WTC11 (cell line): ENCODE measurements around the gene DDIT4L. TPM values are rescaled to one million over a fixed set of nuclear protein-coding genes. Genes with fewer than 3 reads are reported as not detected.

Source experiments
- ATAC-seq: fragments of 200-7000 bp; cut with Tn5 transposase; 2 replicates; pipeline ENCODE4 v1.10.0; 2021; ENCODE audit warnings: mild to moderate bottlenecking, moderate library complexity
- CTCF ChIA-PET: fragments of 300-600 bp; sonication (Branson Sonifier 250); formaldehyde crosslinking; loops from one replicate; lab custom pipeline; 2021; ENCODE audit warnings: antibody characterized with exemption; lab: Charles Lee
- POLR2A ChIA-PET: fragments of 350-600 bp; sonication (Branson Sonifier 250); formaldehyde crosslinking; loops from one replicate; lab custom pipeline; 2021; ENCODE audit warnings: antibody characterized with exemption; lab: Charles Lee
- DNase-seq: peaks from one replicate; pipeline ENCODE4 v3.0.0; 2021; ENCODE audit warnings: low spot score
- H3K27ac Mint-ChIP-seq: 2 replicates; pipeline ENCODE4 v1.8.0; 2021; ENCODE audit warnings: mixed read lengths
- H3K27me3 Mint-ChIP-seq: 2 replicates; pipeline ENCODE4 v1.8.0; 2021; ENCODE audit warnings: low read depth, mild to moderate bottlenecking, moderate library complexity, mixed read lengths
- H3K36me3 Mint-ChIP-seq: 2 replicates; pipeline ENCODE4 v1.8.0; 2021; ENCODE audit warnings: mixed read lengths
- H3K4me1 Mint-ChIP-seq: 2 replicates; pipeline ENCODE4 v1.8.0; 2022; ENCODE audit warnings: mixed read lengths
- H3K4me3 Mint-ChIP-seq: 2 replicates; pipeline ENCODE4 v1.8.0; 2021; ENCODE audit warnings: mild to moderate bottlenecking, moderate library complexity, mixed read lengths
- H3K9me3 Mint-ChIP-seq: 2 replicates; pipeline ENCODE4 v1.8.0; 2021; ENCODE audit warnings: mixed read lengths
- AFF4 ChIP-seq: sonication (generic); formaldehyde crosslinking; IDR thresholded peaks from 2 replicates; pipeline ENCODE4 v1.8.1; 2023; ENCODE audit warnings: mild to moderate bottlenecking, missing genetic modification reagents, borderline replicate concordance
- ATF2 ChIP-seq: sonication (generic); formaldehyde crosslinking; IDR thresholded peaks from 2 replicates; pipeline ENCODE4 v1.8.1; 2022; ENCODE audit warnings: low read depth, missing genetic modification reagents, borderline replicate concordance
- CBFB ChIP-seq: sonication (generic); formaldehyde crosslinking; IDR thresholded peaks from 2 replicates; pipeline ENCODE4 v1.8.1; 2022; ENCODE audit warnings: mild to moderate bottlenecking, low read depth, missing genetic modification reagents
- E2F1 ChIP-seq: sonication (generic); formaldehyde crosslinking; IDR thresholded peaks from 2 replicates; pipeline ENCODE4 v1.8.0; 2022; ENCODE audit warnings: mild to moderate bottlenecking, missing genetic modification reagents
- ESRRA ChIP-seq: sonication (generic); formaldehyde crosslinking; IDR thresholded peaks from 2 replicates; pipeline ENCODE4 v1.8.1; 2022; ENCODE audit warnings: mild to moderate bottlenecking, missing genetic modification reagents, borderline replicate concordance
- GABPB1 ChIP-seq: sonication (generic); formaldehyde crosslinking; IDR thresholded peaks from 2 replicates; pipeline ENCODE4 v1.8.1; 2023; ENCODE audit warnings: mild to moderate bottlenecking, missing genetic modification reagents
- IRF1 ChIP-seq: sonication (generic); formaldehyde crosslinking; IDR thresholded peaks from 2 replicates; pipeline ENCODE4 v1.8.0; 2023; ENCODE audit warnings: missing genetic modification reagents
- JAZF1 ChIP-seq: fragments of 250-450 bp; sonication (Bioruptor Pico); IDR thresholded peaks from 2 replicates; pipeline ENCODE4 v1.9.0; 2021; ENCODE audit warnings: moderate library complexity, mild to moderate bottlenecking, inconsistent platforms
- MYBL2 ChIP-seq: sonication (generic); formaldehyde crosslinking; IDR thresholded peaks from 2 replicates; pipeline ENCODE4 v1.8.1; 2023; ENCODE audit warnings: mild to moderate bottlenecking, moderate library complexity, missing genetic modification reagents
- NFE2L1 ChIP-seq: sonication (generic); formaldehyde crosslinking; IDR thresholded peaks from 2 replicates; pipeline ENCODE4 v1.8.1; 2023; ENCODE audit warnings: missing genetic modification reagents
- PRDM15 ChIP-seq: sonication (generic); formaldehyde crosslinking; IDR thresholded peaks from 2 replicates; pipeline ENCODE4 v1.8.0; 2022; ENCODE audit warnings: missing genetic modification reagents
- RELA ChIP-seq: sonication (generic); formaldehyde crosslinking; IDR thresholded peaks from 2 replicates; pipeline ENCODE4 v1.8.1; 2022; ENCODE audit warnings: missing genetic modification reagents, mild to moderate bottlenecking, borderline replicate concordance
- ZNF281 ChIP-seq: sonication (generic); formaldehyde crosslinking; IDR thresholded peaks from 2 replicates; pipeline ENCODE4 v1.8.0; 2023; ENCODE audit warnings: mild to moderate bottlenecking, missing genetic modification reagents
- ZNF317 ChIP-seq: sonication (generic); formaldehyde crosslinking; IDR thresholded peaks from 2 replicates; pipeline ENCODE4 v1.8.1; 2023; ENCODE audit warnings: low read depth, mild to moderate bottlenecking, moderate library complexity, missing genetic modification reagents, borderline replicate concordance
- ZNF423 ChIP-seq: fragments of 250-450 bp; sonication (Bioruptor Pico); IDR thresholded peaks from 2 replicates; pipeline ENCODE4 v2.1.2; 2022; ENCODE audit warnings: mild to moderate bottlenecking, moderate library complexity
- ZNF512 ChIP-seq: sonication (generic); formaldehyde crosslinking; IDR thresholded peaks from 2 replicates; pipeline ENCODE4 v1.8.1; 2022; ENCODE audit warnings: missing genetic modification reagents, borderline replicate concordance
- ZSCAN18 ChIP-seq: fragments of 250-450 bp; sonication (Bioruptor Pico); IDR thresholded peaks from 2 replicates; pipeline ENCODE4 v2.1.2; 2022; ENCODE audit warnings: mild to moderate bottlenecking, moderate library complexity
- total RNA-seq: library from RNA; stranded (reverse); gene quantifications from 3 replicates; pipeline ENCODE4 v1.2.3, GENCODE V29; 2021

Gene DDIT4L
- total RNA-seq, 1 experiment from 2014 or later: 3.8 TPM

GRCh38 chr4:100177855-100178254 lies 12.4 kb downstream of the DDIT4L start:
- Mint-ChIP-seq H3K27ac (no peak overlapping the region), H3K4me1 (no peaks in the 10 kb centered on the region), H3K9me3 (peaks cover 10% of the 10 kb centered on the region), H3K36me3 (no peaks in the 10 kb centered on the region), H3K27me3 (no peaks in the 10 kb centered on the region), H3K4me3 (no peak overlapping the region)
- ChIA-PET CTCF (no interaction called here), POLR2A (no interaction called here)
- DNase-seq: no peak
- ATAC-seq: no peak
- TF ChIP-seq RELA (CRISPR knock-in tag) (no peak), MYBL2 (CRISPR knock-in tag) (no peak), ZNF423 (CRISPR knock-in tag) (no peak), ZNF317 (no peak), ATF2 (CRISPR knock-in tag) (no peak)

- H3K27me3 Mint-ChIP-seq: no peaks in the 10 kb centered on the region
- no peak overlapping the region for H3K4me3 Mint-ChIP-seq
- no peaks in the 10 kb centered on the region for H3K4me1 Mint-ChIP-seq
- H3K9me3 Mint-ChIP-seq: peaks cover 10% of the 10 kb centered on the region
- DNase-seq (no peak), ATAC-seq (no peak)
- CTCF ChIA-PET: no interaction called here
- POLR2A ChIA-PET: no interaction called here
- no peak overlapping the region for H3K27ac Mint-ChIP-seq
- H3K36me3 Mint-ChIP-seq: no peaks in the 10 kb centered on the region
- TF ChIP-seq PRDM15 (CRISPR knock-in tag): no peak
- TF ChIP-seq GABPB1: no peak
- TF ChIP-seq NFE2L1: no peak
- TF ChIP-seq ESRRA (CRISPR knock-in tag): no peak
- no peak for TF ChIP-seq CBFB (CRISPR knock-in tag)
- no peak for TF ChIP-seq E2F1 (CRISPR knock-in tag)
- no peak for TF ChIP-seq ZNF512 (CRISPR knock-in tag)
- TF ChIP-seq IRF1 (CRISPR knock-in tag): no peak
- TF ChIP-seq AFF4: no peak
- TF ChIP-seq ZNF423 (CRISPR knock-in tag): no peak
- TF ChIP-seq ZNF281: no peak
- no peak for TF ChIP-seq JAZF1 (CRISPR knock-in tag)
- TF ChIP-seq RELA (CRISPR knock-in tag): no peak
- TF ChIP-seq ZSCAN18 (CRISPR knock-in tag): no peak
These were observed 13.1 kb downstream of the DDIT4L start for GRCh38 chr4:100177126-100177525.
